H1 (cell line): Measurements from ENCODE around the gene SYT6. TPM values are rescaled to one million over a fixed set of nuclear protein-coding genes. Genes with fewer than 3 reads are reported as not detected.

Experiments used
- BACH1 ChIP-seq: IDR thresholded peaks from 2 replicates; pipeline ENCODE4 v1.6.1; 2012; ENCODE audit warnings: low read length, improper control_type of control experiment
- CEBPB ChIP-seq: IDR thresholded peaks from 2 replicates; pipeline ENCODE4 v1.6.1; 2012; ENCODE audit warnings: low read depth, low read length
- CHD1 ChIP-seq: IDR thresholded peaks from 2 replicates; pipeline ENCODE4 v1.6.1; 2012; ENCODE audit warnings: low read depth, low read length, improper control_type of control experiment
- CHD7 ChIP-seq: fragments of 300-600 bp; sonication (generic); IDR thresholded peaks from 2 replicates; pipeline ENCODE4 v1.7.1; 2012; ENCODE audit warnings: low read length, moderate library complexity, mild to moderate bottlenecking, inconsistent platforms; ENCODE audit not compliant: insufficient replicate concordance
- CREB1 ChIP-seq: IDR thresholded peaks from 2 replicates; pipeline ENCODE4 v1.6.1; 2012; ENCODE audit warnings: inconsistent platforms
- EGR1 ChIP-seq: IDR thresholded peaks from 2 replicates; pipeline ENCODE4 v1.6.1; 2011; ENCODE audit warnings: low read depth, low read length, borderline replicate concordance
- FOSL1 ChIP-seq: IDR thresholded peaks from 2 replicates; pipeline ENCODE4 v1.6.1; 2011; ENCODE audit warnings: mild to moderate bottlenecking, low read depth, low read length, moderate library complexity; ENCODE audit not compliant: insufficient read depth
- HDAC2 ChIP-seq, 2 experiments: fragments of 300-600 bp in 1 of 2; sonication (generic) in 1 of 2; IDR thresholded peaks; 2 replicates each; pipeline ENCODE4 v1.6.1; 2011 to 2012; ENCODE audit warnings: low read depth in 2 of 2, low read length in 2 of 2, mild to moderate bottlenecking in 2 of 2, moderate library complexity in 2 of 2, borderline replicate concordance in 1 of 2, inconsistent platforms in 1 of 2
- POU5F1 ChIP-seq: IDR thresholded peaks from 2 replicates; pipeline ENCODE4 v1.6.1; 2011; ENCODE audit warnings: low read depth, mild to moderate bottlenecking, low read length, moderate library complexity
- SIN3A ChIP-seq, 2 experiments: IDR thresholded peaks in 1 of 2; conservative IDR thresholded peaks in 1 of 2; 2 replicates each; pipeline ENCODE4 v1.6.1; 2011 to 2012; ENCODE audit warnings: low read length in 2 of 2, improper control_type of control experiment in 1 of 2, low read depth in 1 of 2, mild to moderate bottlenecking in 1 of 2
- SRF ChIP-seq: IDR thresholded peaks from 2 replicates; pipeline ENCODE4 v1.6.1; 2011; ENCODE audit warnings: mild to moderate bottlenecking, low read depth, low read length, moderate library complexity
- polyA plus RNA-seq, 7 experiments: library from polyadenylated mRNA; depleted of rRNA in 3 of 7; stranded (reverse) in 5 of 7; unstranded in 2 of 7; fragments of >200 nt in 5 of 7; fragments of 200-250 nt in 2 of 7; gene quantifications; 1 replicate in 5 of 7; 2 replicates in 1 of 7; 4 replicates in 1 of 7; pipeline versions ENCODE4 v1.2.1 to v1.2.3, GENCODE V29; 2011 to 2013; ENCODE audit warnings: missing spikeins in 2 of 7, mixed read lengths in 2 of 7
- total RNA-seq: library from RNA; stranded (reverse); fragmentation: NEBNext Ultra II Directional; extraction: Animal tissue kit (Norgen Biotek cat#: 25700); gene quantifications from 2 replicates; pipeline ENCODE4 v1.2.1, GENCODE V29; 2021

Gene SYT6
- total and polyA plus RNA-seq, 2 of the 8 experiments (the other 6 are each of a cell fraction or from before 2014, with no cell fraction given), result 33.7 to 83.5 TPM

- TF ChIP-seq CHD7, result no peak
- TF ChIP-seq SIN3A (conservative IDR thresholded peaks at IDR 0.05 in 1 of 2, IDR thresholded peaks at IDR 0.05 in 1 of 2; ENCODE audit: low read depth in 1 of 2, low read length in 2 of 2), result 0 out of 4 replicates have a peak, but pooled peaks of 1 of the 2 experiments have one; percentile 33
- no peak for TF ChIP-seq POU5F1
- no peak for TF ChIP-seq SRF
- no peak for TF ChIP-seq FOSL1
- no peak for TF ChIP-seq HDAC2 (IDR thresholded peaks at IDR 0.05; ENCODE audit: borderline replicate concordance in 1 of 2, low read depth in 2 of 2, low read length in 2 of 2)
- TF ChIP-seq BACH1, result no peak
- TF ChIP-seq CHD1, result no peak
- TF ChIP-seq CEBPB, result no peak
- no peak for TF ChIP-seq CREB1
- TF ChIP-seq EGR1, result peak; percentile 17; the same call in 1 of the 2 replicates
Observed at GRCh38 chr1:114118351-114118990, 35.2 kb downstream of the SYT6 start (continued).
